NT2/D1 (cell line): ENCODE results near the gene BOD1L1.

ENCODE experiments used
- SUZ12 ChIP-seq: IDR thresholded peaks from 2 replicates; pipeline ENCODE4 v1.6.1; 2011; ENCODE audit not compliant: insufficient read length, insufficient read depth; ENCODE audit errors: extremely low read depth
- YY1 ChIP-seq: IDR thresholded peaks from 2 replicates; pipeline ENCODE4 v1.6.1; 2011; ENCODE audit not compliant: insufficient read length, insufficient read depth
- ZNF274 ChIP-seq: IDR thresholded peaks from 2 replicates; pipeline ENCODE4 v1.6.1; 2011; ENCODE audit warnings: mild to moderate bottlenecking, low read depth, low read length

GRCh38 chr4:13670456-13671160 lies 43.1 kb upstream of the BOD1L1 start:
- TF ChIP-seq ZNF274 (no peak), YY1 (no peak), SUZ12 (no peak)
